T-cell (primary cell): ENCODE data around the gene CDC42BPA. TPM values are rescaled to one million over a fixed set of nuclear protein-coding genes. Genes with fewer than 3 reads are reported as not detected.
"Not testable (repeated sequence)": the region's sequence is repeated elsewhere in the genome, so short reads cannot be mapped to it uniquely, and the experiment has no call there.

ENCODE experiments used
- ATAC-seq, 4 experiments: fragments of 200-7000 bp in 3 of 4; fragments of 150-1000 bp in 1 of 4; cut with Tn5 transposase; replicated peaks in 1 of 4; 1 replicate in 3 of 4; 2 replicates in 1 of 4; pipeline ENCODE4 v1.10.0; 2021; ENCODE audit warnings: moderate library complexity in 3 of 4, mild to moderate bottlenecking in 2 of 4, moderate number of reproducible peaks in 1 of 4
- CTCF ChIA-PET, 2 donors: fragments of 300-600 bp; sonication (Branson Sonifier 250); formaldehyde crosslinking; loops; one replicate each; lab custom pipeline; 2022; ENCODE audit warnings: antibody characterized with exemption in 2 of 2; lab: Charles Lee
- POLR2A ChIA-PET, 2 donors: fragments of 300-600 bp; sonication (Branson Sonifier 250); formaldehyde crosslinking; loops; one replicate each; lab custom pipeline; 2022; ENCODE audit warnings: antibody characterized with exemption in 2 of 2; lab: Charles Lee
- DNase-seq, 35 experiments: peaks; one replicate each; pipeline versions ENCODE4 v3.0.0 to v3.0.0-alpha.2; 2013 to 2023
- H3K27ac ChIP-seq: one replicate; pipeline ENCODE4 v1.5.1; 2013; ENCODE audit warnings: low read length
- H3K27me3 ChIP-seq, 2 experiments: replicated peaks in 1 of 2; 1 replicate in 1 of 2; 2 replicates in 1 of 2; pipeline versions ENCODE4 v1.6.1 to v1.7.0; 2013; ENCODE audit warnings: low read length in 1 of 2, mixed read lengths in 1 of 2; ENCODE audit not compliant: control insufficient read depth in 2 of 2, insufficient read depth in 2 of 2; ENCODE audit errors: extremely low read depth in 1 of 2
- H3K36me3 ChIP-seq, 2 donors: 1 replicate in 1 of 2; 2 replicates in 1 of 2; pipeline versions ENCODE4 v1.6.1 to v1.7.0; 2013; ENCODE audit warnings: low read length in 1 of 2; ENCODE audit not compliant: control insufficient read depth in 2 of 2, insufficient read depth in 1 of 2; ENCODE audit errors: extremely low read depth in 1 of 2
- H3K4me1 ChIP-seq, 2 experiments: 1 replicate in 1 of 2; 2 replicates in 1 of 2; pipeline versions ENCODE4 v1.6.1 to v1.7.0; 2013; ENCODE audit warnings: low read length in 2 of 2, mixed read lengths in 1 of 2; ENCODE audit not compliant: insufficient read depth in 2 of 2, control insufficient read depth in 1 of 2; ENCODE audit errors: extremely low read depth in 1 of 2
- H3K4me3 ChIP-seq, 2 donors: 1 replicate in 1 of 2; 2 replicates in 1 of 2; pipeline versions ENCODE4 v1.5.1 to v1.7.0; 2013; ENCODE audit warnings: mild to moderate bottlenecking in 2 of 2, low read length in 1 of 2, moderate library complexity in 1 of 2; ENCODE audit not compliant: control insufficient read depth in 1 of 2; ENCODE audit errors: extremely low read depth in 1 of 2
- H3K9me3 ChIP-seq: 2 replicates; pipeline ENCODE4 v1.7.0; 2013
- H3K27ac Mint-ChIP-seq, 2 donors: one replicate each; pipeline ENCODE4 v1.8.0; 2020 to 2021; ENCODE audit warnings: mild to moderate bottlenecking in 2 of 2, mixed read lengths in 2 of 2
- H3K27me3 Mint-ChIP-seq, 2 donors: one replicate each; pipeline ENCODE4 v1.8.0; 2021 to 2022; ENCODE audit warnings: mixed read lengths in 2 of 2
- H3K36me3 Mint-ChIP-seq: one replicate; pipeline ENCODE4 v1.8.0; 2021; ENCODE audit warnings: mixed read lengths
- H3K4me1 Mint-ChIP-seq, 3 donors: one replicate each; pipeline ENCODE4 v1.8.0; 2020 to 2022; ENCODE audit warnings: mixed read lengths in 3 of 3, mild to moderate bottlenecking in 1 of 3
- H3K4me3 Mint-ChIP-seq, 3 donors: one replicate each; pipeline ENCODE4 v1.8.0; 2020 to 2022; ENCODE audit warnings: mild to moderate bottlenecking in 3 of 3, mixed read lengths in 3 of 3, moderate library complexity in 3 of 3
- H3K9me3 Mint-ChIP-seq, 3 donors: one replicate each; pipeline ENCODE4 v1.8.0; 2020 to 2022; ENCODE audit warnings: mixed read lengths in 3 of 3
- WGBS: methylation state at CpG from one replicate; pipeline ENCODE4 v1.1.5; 2013; ENCODE audit warnings: missing lambda C conversion rate; ENCODE audit not compliant: insufficient coverage; 5-methylcytosine and 5-hydroxymethylcytosine counted together
- total RNA-seq, 35 experiments: library from RNA in 6 of 35; stranded (reverse) in 6 of 35; fragments of 120-200 nt in 1 of 35; gene quantifications; one replicate each; pipeline versions ENCODE4 v1.2.1 to v1.2.4 and lab custom pipeline; 2013 to 2026

CDC42BPA gene
- total RNA-seq, 5 donors from 2014 or later (not counting 1 experiment from before 2014, with no cell fraction given) = 0.33 to 1.6 (median 0.86) TPM

GRCh38 chr1:227234998-227235405 lies 83.3 kb downstream of the CDC42BPA start:
- no peak overlapping the region for H3K4me3 Mint-ChIP-seq
- no peak for ATAC-seq

DNA sequence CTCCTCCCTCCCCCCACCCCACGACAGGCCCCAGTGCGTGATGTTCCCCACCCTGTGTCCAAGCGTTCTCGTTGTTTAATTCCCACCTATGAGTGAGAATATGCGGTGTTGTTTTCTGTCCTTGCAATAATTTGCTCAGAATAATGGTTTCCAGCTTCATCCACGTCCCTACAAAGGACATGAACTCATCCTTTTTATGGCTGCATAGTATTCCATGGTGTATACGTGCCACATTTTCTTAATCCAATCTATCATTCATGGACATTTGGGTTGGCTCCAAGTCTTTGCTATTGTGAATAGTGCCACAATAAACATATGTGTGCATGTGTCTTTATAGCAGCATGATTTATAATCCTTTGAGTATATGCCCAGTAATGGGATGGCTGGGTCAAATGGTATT lies 87.2 kb downstream of the CDC42BPA start:
- H3K9me3 ChIP-seq, H3K27me3 ChIP-seq, H3K36me3 ChIP-seq, DNase-seq, ATAC-seq, H3K9me3 Mint-ChIP-seq, H3K4me1 Mint-ChIP-seq, H3K4me1 ChIP-seq, H3K4me3 Mint-ChIP-seq, H3K36me3 Mint-ChIP-seq, H3K27ac Mint-ChIP-seq, POLR2A ChIA-PET, H3K4me3 ChIP-seq, CTCF ChIA-PET, H3K27ac ChIP-seq: not testable (repeated sequence)
- WGBS = 100% methylated on average over 1 of the region's 7 CpGs
- H3K27me3 Mint-ChIP-seq = peaks cover 9 to 15% of the 10 kb centered on the region in 2 donors

More at GRCh38 chr1:227234998-227235405, 83.3 kb downstream of the CDC42BPA start:
- peaks cover 25 to 35% of the 10 kb centered on the region in 2 donors for H3K27me3 Mint-ChIP-seq
- Histone ChIP-seq H3K9me3 (no peaks in the 10 kb centered on the region), H3K27ac (no peak overlapping the region), H3K4me3 (no peak overlapping the region), H3K36me3 (no peaks in the 10 kb centered on the region), H3K4me1 (no peaks in the 10 kb centered on the region), H3K27me3 (peaks cover 0 to 13% of the 10 kb centered on the region in 2 experiments)
- H3K9me3 Mint-ChIP-seq = no peaks in the 10 kb centered on the region
- CTCF ChIA-PET = no interaction called here
- no peaks in the 10 kb centered on the region for H3K4me1 Mint-ChIP-seq
- DNase-seq = peak in 1 of 35 experiments; percentile 3
- H3K27ac Mint-ChIP-seq = no peak overlapping the region
- no CpG with 5 or more reads among the region's 1 CpG for WGBS
- POLR2A ChIA-PET = no interaction called here
- no peaks in the 10 kb centered on the region for H3K36me3 Mint-ChIP-seq

DNA sequence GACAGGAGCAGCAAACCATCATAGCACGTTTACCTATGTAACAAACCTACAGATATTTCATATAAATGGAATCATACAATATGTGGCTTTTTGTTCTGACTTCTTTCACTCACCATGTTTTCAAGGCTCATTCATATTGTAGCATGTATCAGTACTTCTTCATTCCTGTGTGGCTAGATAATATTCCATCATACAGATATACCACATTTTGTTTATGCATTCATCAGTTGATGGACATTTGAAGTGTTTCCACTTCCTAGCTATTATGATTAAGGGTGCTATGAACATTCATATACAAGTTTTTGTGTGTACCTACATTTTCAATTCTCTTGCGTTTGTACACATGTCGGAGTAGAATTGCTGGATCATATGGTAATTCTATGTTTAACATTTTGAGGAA lies 90.1 kb downstream of the CDC42BPA start:
- no peak overlapping the region for H3K4me3 Mint-ChIP-seq
- DNase-seq (no peak), ATAC-seq (no peak)
- no CpG with 5 or more reads among the region's 3 CpGs for WGBS
- Histone ChIP-seq H3K36me3 (no peaks in the 10 kb centered on the region), H3K27me3 (peaks cover 0 to 10% of the 10 kb centered on the region in 2 experiments), H3K4me3 (no peak overlapping the region), H3K4me1 (no peaks in the 10 kb centered on the region), H3K9me3 (no peaks in the 10 kb centered on the region), H3K27ac (no peak overlapping the region)
- H3K9me3 Mint-ChIP-seq = no peaks in the 10 kb centered on the region
- ChIA-PET CTCF (no interaction called here), POLR2A (no interaction called here)
- H3K4me1 Mint-ChIP-seq = no peaks in the 10 kb centered on the region
- H3K27ac Mint-ChIP-seq = no peak overlapping the region
- peaks cover 2 to 4% of the 10 kb centered on the region in 2 donors for H3K27me3 Mint-ChIP-seq
- no peaks in the 10 kb centered on the region for H3K36me3 Mint-ChIP-seq

GRCh38 chr1:227227761-227228160 lies 90.5 kb downstream of the CDC42BPA start:
- Mint-ChIP-seq H3K9me3 (no peaks in the 10 kb centered on the region), H3K27ac (no peak overlapping the region)

DNA sequence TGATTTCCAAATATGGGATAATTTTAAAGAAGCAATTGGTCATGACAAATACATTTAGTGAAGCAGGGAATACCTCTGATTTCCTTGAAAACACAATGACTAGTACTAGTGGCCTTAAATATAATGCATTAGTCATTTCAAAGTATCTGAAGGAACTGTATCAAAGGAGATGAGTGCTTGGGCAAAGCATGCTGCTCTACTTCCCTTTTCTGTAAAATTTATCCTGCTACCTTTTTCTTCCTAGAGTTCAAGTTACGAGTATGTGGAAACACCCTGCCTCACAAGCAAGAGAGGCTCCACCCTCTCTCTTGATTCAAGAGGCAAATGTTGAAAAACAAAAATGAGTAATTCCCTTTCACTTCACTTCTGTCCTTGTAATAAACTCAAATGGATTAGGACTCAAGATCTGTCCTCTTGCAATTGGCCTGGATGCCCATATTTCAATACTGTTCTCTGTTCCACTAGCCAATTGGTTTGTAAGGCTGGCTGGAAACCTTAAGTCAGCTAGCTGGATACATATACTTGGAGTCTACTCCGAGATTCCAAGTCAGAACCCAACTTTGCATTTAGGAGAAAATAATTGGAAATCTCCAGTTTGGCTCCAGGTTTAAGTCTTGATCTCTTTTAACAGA lies 92.5 kb downstream of the CDC42BPA start:
- H3K27me3 Mint-ChIP-seq = peaks cover 11 to 13% of the 10 kb centered on the region in 2 donors
- no peaks in the 10 kb centered on the region for H3K4me1 Mint-ChIP-seq
- ChIA-PET POLR2A (no interaction called here), CTCF (no interaction called here)
- Histone ChIP-seq H3K4me1 (no peaks in the 10 kb centered on the region), H3K4me3 (no peak overlapping the region), H3K27ac (no peak overlapping the region), H3K27me3 (peaks cover 0 to 11% of the 10 kb centered on the region in 2 experiments), H3K36me3 (no peaks in the 10 kb centered on the region), H3K9me3 (no peaks in the 10 kb centered on the region)
- no peaks in the 10 kb centered on the region for H3K36me3 Mint-ChIP-seq
- H3K4me3 Mint-ChIP-seq = no peak overlapping the region
- H3K9me3 Mint-ChIP-seq = no peaks in the 10 kb centered on the region
- WGBS = 20% methylated on average over 1 of the region's 2 CpGs
- DNase-seq = no peak
- no peak overlapping the region for H3K27ac Mint-ChIP-seq
- ATAC-seq = no peak

More at GRCh38 chr1:227227761-227228160, 90.5 kb downstream of the CDC42BPA start:
- peaks cover 6 to 8% of the 10 kb centered on the region in 2 donors for H3K27me3 Mint-ChIP-seq
- no peaks in the 10 kb centered on the region for H3K36me3 Mint-ChIP-seq
- ATAC-seq (no peak), DNase-seq (no peak)
- POLR2A ChIA-PET = no interaction called here
- Histone ChIP-seq H3K27me3 (peaks cover 0 to 8% of the 10 kb centered on the region in 2 experiments), H3K4me3 (no peak overlapping the region), H3K36me3 (no peaks in the 10 kb centered on the region), H3K27ac (no peak overlapping the region), H3K4me1 (no peaks in the 10 kb centered on the region), H3K9me3 (no peaks in the 10 kb centered on the region)
- WGBS = no CpG with 5 or more reads among the region's 2 CpGs
- no peak overlapping the region for H3K4me3 Mint-ChIP-seq
- no peaks in the 10 kb centered on the region for H3K4me1 Mint-ChIP-seq
- CTCF ChIA-PET = no interaction called here

- Histone ChIP-seq H3K9me3 (no peaks in the 10 kb centered on the region), H3K4me1 (no peaks in the 10 kb centered on the region), H3K36me3 (no peaks in the 10 kb centered on the region), H3K27ac (no peak overlapping the region), H3K4me3 (no peak overlapping the region), H3K27me3 (peaks cover 0 to 11% of the 10 kb centered on the region in 2 experiments)
- 100% methylated on average over 1 of the region's 1 CpG for WGBS
- Mint-ChIP-seq H3K27ac (no peak overlapping the region), H3K4me1 (no peaks in the 10 kb centered on the region), H3K36me3 (no peaks in the 10 kb centered on the region), H3K4me3 (no peak overlapping the region), H3K9me3 (no peaks in the 10 kb centered on the region), H3K27me3 (peaks cover 15 to 17% of the 10 kb centered on the region in 2 donors)
- DNase-seq = no peak
- POLR2A ChIA-PET = no interaction called here
- no peak for ATAC-seq
- CTCF ChIA-PET = no interaction called here
Measured at GRCh38 chr1:227223171-227223806, 95.0 kb downstream of the CDC42BPA start.
